HepG2 (cell line): ENCODE results near the gene SSC5D. TPM values are rescaled to one million over a fixed set of nuclear protein-coding genes. Genes with fewer than 3 reads are reported as not detected.

Experiments
- BCL3 ChIP-seq: sonication (generic); formaldehyde crosslinking; IDR thresholded peaks from 2 replicates; pipeline ENCODE4 v1.5.1; 2020; ENCODE audit warnings: mild to moderate bottlenecking, missing genetic modification reagents, moderate library complexity
- EHMT2 ChIP-seq: fragments of 200-600 bp; sonication (generic); IDR thresholded peaks from 2 replicates; pipeline ENCODE4 v1.7.0; 2017; ENCODE audit warnings: antibody characterized with exemption, low read depth, low read length, borderline replicate concordance
- KDM1A ChIP-seq: IDR thresholded peaks from 2 replicates; pipeline ENCODE4 v1.6.1; 2016; ENCODE audit warnings: missing compliant biosample characterization
- THAP11 ChIP-seq: IDR thresholded peaks from 2 replicates; pipeline ENCODE4 v1.6.1; 2016; ENCODE audit warnings: missing biosample characterization, missing genetic modification reagents
- ZNF609 ChIP-seq: sonication (generic); formaldehyde crosslinking; IDR thresholded peaks from 2 replicates; pipeline ENCODE4 v1.4.0; 2020; ENCODE audit warnings: mild to moderate bottlenecking, missing genetic modification reagents, borderline replicate concordance
- polyA plus RNA-seq, 8 experiments: library from polyadenylated mRNA; depleted of rRNA in 3 of 8; stranded (reverse) in 7 of 8; unstranded in 1 of 8; fragments of >200 nt; fragmentation: Illumina TruSeq in 4 of 8; extraction: Trizol in 4 of 8; gene quantifications; 2 replicates each; pipeline versions ENCODE4 v1.2.1 to v1.2.3, GENCODE V29; 2011 to 2016; ENCODE audit warnings: low read depth in 4 of 8, missing spikeins in 1 of 8, mixed read lengths in 1 of 8; ENCODE audit not compliant: insufficient read depth in 1 of 8
- total RNA-seq, 5 experiments: library from RNA; depleted of rRNA; stranded (reverse); fragments of >200 nt; fragmentation: Illumina TruSeq; extraction: Trizol; gene quantifications; 2 replicates each; pipeline ENCODE4 v1.2.3, GENCODE V29; 2016; ENCODE audit warnings: low read depth in 1 of 5

SSC5D gene
- total and polyA plus RNA-seq, 2 of the 13 experiments (the other 11 are each of a cell fraction or from before 2014, with no cell fraction given), result not detected

GRCh38 chr19:55456347-55456746 is 31.9 kb upstream of the SSC5D start (continued):
- TF ChIP-seq EHMT2 (no peak), THAP11 (CRISPR knock-in tag) (no peak), BCL3 (CRISPR knock-in tag) (no peak), KDM1A (no peak), ZNF609 (CRISPR knock-in tag) (no peak)
- TF ChIP-seq, all 625 proteins: peak for 0
